ENCODE measurements around the gene SLC25A26. TPM values are rescaled to one million over a fixed set of nuclear protein-coding genes. Genes with fewer than 3 reads are reported as not detected.
"Not testable (repeated sequence)": the region's sequence is repeated elsewhere in the genome, so short reads cannot be mapped to it uniquely, and the experiment has no call there.

SLC25A26 gene
- polyA plus RNA-seq, 3 donors: 22.0 to 27.3 (median 25.9) TPM

- DNase-seq: no peak
These were observed 5.7 kb upstream of the SLC25A26 start for GRCh38 chr3:66215106-66215505.

- DNase-seq: no peak
These were observed 735 bp upstream of the SLC25A26 start for GRCh38 chr3:66220066-66220465.

- no peak for DNase-seq
These were observed 3.4 kb downstream of the SLC25A26 start for GRCh38 chr3:66224220-66224619.

GRCh38 chr3:66226093-66226492, 5.3 kb downstream of the SLC25A26 start:
- DNase-seq: not testable (repeated sequence)

- DNase-seq: no peak
These were observed 6.2 kb downstream of the SLC25A26 start for GRCh38 chr3:66227051-66227450.

GRCh38 chr3:66227915-66228314, 7.1 kb downstream of the SLC25A26 start:
- DNase-seq: no peak

GRCh38 chr3:66228707-66229106, 7.9 kb downstream of the SLC25A26 start:
- DNase-seq: no peak

GRCh38 chr3:66229931-66230330, 9.1 kb downstream of the SLC25A26 start:
- DNase-seq: no peak

- DNase-seq: no peak
These were observed 12.2 kb downstream of the SLC25A26 start for GRCh38 chr3:66233033-66233432.

- no peak for DNase-seq
These were observed 15.5 kb downstream of the SLC25A26 start for GRCh38 chr3:66236281-66236680.

GRCh38 chr3:66237552-66237951, 16.8 kb downstream of the SLC25A26 start:
- DNase-seq: no peak

GRCh38 chr3:66239513-66240123, 18.8 kb downstream of the SLC25A26 start:
- no peak for DNase-seq

- DNase-seq: no peak
These were observed 20.7 kb downstream of the SLC25A26 start for GRCh38 chr3:66241466-66241865.

GRCh38 chr3:66242788-66243464, 22.1 kb downstream of the SLC25A26 start:
- no peak for DNase-seq

- DNase-seq: no peak
These were observed 27.8 kb downstream of the SLC25A26 start for GRCh38 chr3:66248641-66249040.

GRCh38 chr3:66253790-66254620, 33.2 kb downstream of the SLC25A26 start:
- DNase-seq: no peak

GRCh38 chr3:66255865-66256264, 35.1 kb downstream of the SLC25A26 start:
- DNase-seq: no peak

- no peak for DNase-seq
These were observed 36.0 kb downstream of the SLC25A26 start for GRCh38 chr3:66256806-66257205.

GRCh38 chr3:66259566-66260255, 38.9 kb downstream of the SLC25A26 start:
- DNase-seq: no peak

- DNase-seq: no peak
These were observed 39.6 kb downstream of the SLC25A26 start for GRCh38 chr3:66260431-66260830.

- no peak for DNase-seq
These were observed 40.6 kb downstream of the SLC25A26 start for GRCh38 chr3:66261355-66261754.

GRCh38 chr3:66265649-66266048, 44.8 kb downstream of the SLC25A26 start:
- no peak for DNase-seq

Measured in renal pelvis (tissue), 4 donors.